IMR-90 (cell line): ENCODE data around the gene RAD51D. TPM values are rescaled to one million over a fixed set of nuclear protein-coding genes. Genes with fewer than 3 reads are reported as not detected.

Source experiments
- ATAC-seq: fragments of 200-7000 bp; cut with Tn5 transposase; 2 replicates; pipeline ENCODE4 v1.9.1; 2020; ENCODE audit warnings: low read depth, mild to moderate bottlenecking, moderate library complexity
- BruUV-seq: library from RNA; stranded (reverse); fragments of 400-500 nt; replicated peaks from 2 replicates; lab custom pipeline; 2021; lab: Mats Ljungman, UMichigan
- CTCF ChIA-PET: fragments of 300-600 bp; formaldehyde crosslinking; extraction: SDS; loops from one replicate; lab custom pipeline; 2021; ENCODE audit warnings: antibody characterized with exemption; lab: Yijun Ruan, JAX
- POLR2A ChIA-PET: fragments of 300-600 bp; sonication (Branson Sonifier 250); formaldehyde crosslinking; loops from one replicate; lab custom pipeline; 2022; ENCODE audit warnings: antibody characterized with exemption; ENCODE audit not compliant: unreplicated experiment; lab: Charles Lee
- DNase-seq: peaks from one replicate; pipeline ENCODE4 v3.0.0; 2013
- H2AFZ ChIP-seq: replicated peaks from 2 replicates; pipeline ENCODE3; 2013; ENCODE audit warnings: low read length, mild to moderate bottlenecking; ENCODE audit not compliant: poor library complexity
- H2AK5ac ChIP-seq: 2 replicates; pipeline ENCODE4 v1.6.1; 2013; ENCODE audit warnings: low read depth, low read length, inconsistent platforms
- H2AK9ac ChIP-seq: replicated peaks from 2 replicates; pipeline ENCODE3; 2013; ENCODE audit warnings: mild to moderate bottlenecking, low read depth, low read length, moderate library complexity; ENCODE audit not compliant: poor library complexity
- H2BK120ac ChIP-seq: 2 replicates; pipeline ENCODE4 v1.6.1; 2013; ENCODE audit warnings: low read depth, low read length, inconsistent platforms
- H2BK15ac ChIP-seq: 3 replicates; pipeline ENCODE4 v1.6.1; 2013; ENCODE audit warnings: low read depth, low read length, inconsistent platforms
- H2BK20ac ChIP-seq: 2 replicates; pipeline ENCODE4 v1.6.1; 2013; ENCODE audit warnings: low read depth, mild to moderate bottlenecking, inconsistent platforms, low read length, moderate library complexity
- H2BK5ac ChIP-seq: 2 replicates; pipeline ENCODE4 v1.6.1; 2013; ENCODE audit warnings: mild to moderate bottlenecking, low read depth, low read length, inconsistent platforms; ENCODE audit not compliant: poor library complexity, severe bottlenecking
- H3K14ac ChIP-seq: replicated peaks from 2 replicates; pipeline ENCODE4 v1.6.1; 2013; ENCODE audit warnings: low read depth, low read length, inconsistent platforms
- H3K18ac ChIP-seq: 2 replicates; pipeline ENCODE4 v1.6.1; 2013; ENCODE audit warnings: low read depth, low read length, control low read depth
- H3K23ac ChIP-seq: 2 replicates; pipeline ENCODE4 v1.6.1; 2013; ENCODE audit warnings: low read depth, low read length, inconsistent platforms
- H3K27ac ChIP-seq: 2 replicates; pipeline ENCODE4 v1.5.1; 2013; ENCODE audit warnings: mild to moderate bottlenecking, control low read depth, low read length; ENCODE audit not compliant: insufficient read depth
- H3K27me3 ChIP-seq: 2 replicates; pipeline ENCODE4 v1.6.1; 2013; ENCODE audit warnings: low read length; ENCODE audit not compliant: control insufficient read depth, insufficient read depth
- H3K36me3 ChIP-seq: 2 replicates; pipeline ENCODE4 v1.6.1; 2013; ENCODE audit warnings: low read length, mixed read lengths; ENCODE audit not compliant: control insufficient read depth, insufficient read depth
- H3K4ac ChIP-seq: 2 replicates; pipeline ENCODE4 v1.6.1; 2013; ENCODE audit warnings: low read depth, low read length, inconsistent platforms
- H3K4me1 ChIP-seq: 2 replicates; pipeline ENCODE4 v1.6.1; 2013; ENCODE audit warnings: low read length, mixed read lengths; ENCODE audit not compliant: control insufficient read depth, insufficient read depth
- H3K4me2 ChIP-seq: 2 replicates; pipeline ENCODE4 v1.6.1; 2013; ENCODE audit warnings: low read depth, mild to moderate bottlenecking, control low read depth, low read length, moderate library complexity
- H3K4me3 ChIP-seq: 2 replicates; pipeline ENCODE4 v1.5.1; 2013; ENCODE audit warnings: low read depth, mild to moderate bottlenecking, control low read depth, low read length, moderate library complexity; ENCODE audit not compliant: insufficient read depth
- H3K56ac ChIP-seq: 2 replicates; pipeline ENCODE4 v1.6.1; 2013; ENCODE audit warnings: low read length, inconsistent platforms; ENCODE audit not compliant: insufficient read depth; ENCODE audit errors: extremely low read depth
- H3K79me1 ChIP-seq, 2 experiments: 2 replicates each; pipeline ENCODE4 v1.6.1; 2013; ENCODE audit warnings: low read length in 2 of 2, inconsistent platforms in 1 of 2, low read depth in 1 of 2
- H3K9ac ChIP-seq: 2 replicates; pipeline ENCODE4 v1.6.1; 2013; ENCODE audit warnings: low read depth, low read length, control low read depth
- H3K9me1 ChIP-seq: 2 replicates; pipeline ENCODE4 v1.6.1; 2013; ENCODE audit warnings: low read length, inconsistent platforms; ENCODE audit not compliant: insufficient read depth
- H3K9me3 ChIP-seq: 2 replicates; pipeline ENCODE4 v1.6.1; 2013; ENCODE audit warnings: low read length; ENCODE audit not compliant: control insufficient read depth, insufficient read depth
- H4K20me1 ChIP-seq: 2 replicates; pipeline ENCODE4 v1.6.1; 2013; ENCODE audit warnings: low read length, inconsistent platforms; ENCODE audit not compliant: insufficient read depth
- H4K5ac ChIP-seq: 2 replicates; pipeline ENCODE4 v1.6.1; 2013; ENCODE audit warnings: mild to moderate bottlenecking, low read depth, low read length, control low read depth
- H4K8ac ChIP-seq, 2 experiments: 2 replicates each; pipeline ENCODE4 v1.6.1; 2013; ENCODE audit warnings: low read depth in 2 of 2, low read length in 2 of 2, control low read depth in 1 of 2, inconsistent platforms in 1 of 2
- H4K91ac ChIP-seq: 2 replicates; pipeline ENCODE4 v1.6.1; 2013; ENCODE audit warnings: low read depth, low read length, inconsistent platforms; ENCODE audit not compliant: insufficient read depth
- NFE2L2 ChIP-seq: fragments of 150-350 bp; IDR thresholded peaks from 2 replicates; pipeline ENCODE4 v1.6.1; 2016; ENCODE audit warnings: low read depth, mild to moderate bottlenecking, low read length
- POLR2A ChIP-seq: IDR thresholded peaks from 2 replicates; pipeline ENCODE4 v1.6.1; 2012; ENCODE audit warnings: mild to moderate bottlenecking, low read depth, low read length
- RAD21 ChIP-seq: IDR thresholded peaks from 2 replicates; pipeline ENCODE4 v1.6.1; 2012; ENCODE audit warnings: low read length, improper control_type of control experiment
- WGBS, 2 experiments: methylation state at CpG; one replicate each; pipeline versions ENCODE4 v1.1.5 to v1.1.7; 2013; ENCODE audit warnings: missing lambda C conversion rate in 2 of 2; ENCODE audit not compliant: insufficient read length in 1 of 2; ENCODE audit errors: extremely low coverage in 2 of 2; 5-methylcytosine and 5-hydroxymethylcytosine counted together
- dilution Hi-C: fragments of 300-500 bp; cut with HindIII; formaldehyde crosslinking; loops from one replicate; pipeline ENCODE4 v1.14.3; 2018; ENCODE audit warnings: low sequenced_read_pairs; ENCODE audit not compliant: unreplicated experiment
- in situ Hi-C: fragments of 300-500 bp; cut with MboI; formaldehyde crosslinking; loops from 3 replicates; pipeline ENCODE4 v1.14.3; 2019; ENCODE audit warnings: low sequenced_read_pairs, inconsistent platforms, mixed read lengths
- intact Hi-C: fragments of 100-400 bp; cut with micrococcal nuclease; formaldehyde crosslinking; loops from 2 replicates; pipeline ENCODE4 v1.10.0; 2022
- polyA plus RNA-seq, 3 experiments: library from polyadenylated mRNA; depleted of rRNA; stranded (reverse); fragments of >200 nt; gene quantifications; 2 replicates each; pipeline ENCODE4 v1.2.3, GENCODE V29; 2012; ENCODE audit warnings: low replicate concordance in 1 of 3
- total RNA-seq: library from RNA; depleted of rRNA; stranded (reverse); fragments of >200 nt; gene quantifications from 2 replicates; pipeline ENCODE4 v1.2.3, GENCODE V29; 2012

The RAD51D gene
- total and polyA plus RNA-seq, 2 of the 4 experiments (the other 2 are of a cell fraction), result 10.8 to 12.7 TPM

DNA sequence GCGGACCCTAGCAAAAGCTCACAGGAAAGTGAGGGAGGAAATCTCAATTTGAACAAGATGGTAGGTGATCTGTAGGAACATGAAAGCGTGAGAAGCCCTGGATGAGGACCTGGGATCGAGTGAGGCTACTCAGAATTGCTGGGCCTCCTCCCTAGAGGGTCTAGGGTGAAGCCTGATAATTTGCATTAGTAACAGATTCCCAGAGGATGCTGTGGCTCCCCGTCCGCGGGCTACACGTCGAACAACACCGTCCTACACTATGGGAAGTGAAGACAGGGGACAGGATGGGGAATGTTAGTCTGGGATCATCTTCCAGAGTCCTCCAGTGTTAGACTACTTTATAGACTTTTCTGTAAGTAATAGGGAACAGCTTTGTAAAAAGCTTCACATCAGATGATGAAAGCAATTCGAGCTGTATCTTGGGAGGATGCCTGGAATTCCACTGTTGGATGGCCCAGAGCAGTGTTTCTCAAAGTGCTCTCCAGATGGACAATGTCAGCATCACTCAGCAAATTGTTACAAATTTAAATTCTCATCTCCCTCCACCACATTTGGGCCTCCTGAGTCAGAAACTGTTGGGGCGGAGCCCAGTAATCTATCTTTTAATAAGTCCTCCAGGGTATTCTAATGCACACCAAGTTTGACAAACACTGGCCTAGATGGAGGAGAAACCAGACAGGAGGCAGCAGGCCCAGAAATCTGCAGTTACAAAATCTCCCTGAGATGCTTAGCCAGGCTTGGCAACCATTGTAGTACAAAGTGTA, 8.3 kb upstream of the RAD51D start:
- no peaks in the 10 kb centered on the region for H3K27me3 ChIP-seq
- peak overlapping the region; percentile 87 for H2BK5ac ChIP-seq
- H3K23ac ChIP-seq, result peak overlapping the region; percentile 92
- peak overlapping the region; percentile 82 for H2AFZ ChIP-seq
- peak overlapping the region; percentile 75 for H3K56ac ChIP-seq
- H3K4me2 ChIP-seq, result peak overlapping the region; percentile 41; the same call in 1 of the 2 replicates
- peak overlapping the region; percentile 98 for H2BK120ac ChIP-seq
- H3K9me1 ChIP-seq, result peaks cover 17% of the 10 kb centered on the region
- H3K79me1 ChIP-seq, result no peaks in the 10 kb centered on the region
- H3K36me3 ChIP-seq, result peaks cover 20% of the 10 kb centered on the region
- H4K8ac ChIP-seq, result peak overlapping the region; percentile 83 to 92
- ChIA-PET CTCF (interaction anchor here (0.7 to 1.8 kb wide), 4 partner anchors 8 to 156 kb away, joined by 3 to 4 read pairs (median 4); no protein-coding TSS in a partner anchor), POLR2A (no interaction called here)
- peak overlapping the region; percentile 92 for H4K91ac ChIP-seq
- dilution Hi-C loops, result no loop called here
- H3K14ac ChIP-seq, result peak overlapping the region; percentile 87
- H4K20me1 ChIP-seq, result no peaks in the 10 kb centered on the region; the same call in 1 of the 2 replicates
- H2BK20ac ChIP-seq, result peak overlapping the region; percentile 95
- peak overlapping the region; percentile 97 for H3K27ac ChIP-seq
- peak overlapping the region; percentile 88 for H4K5ac ChIP-seq
- ATAC-seq (peak; percentile 84), DNase-seq (peak; percentile 94)
- no peak for TF ChIP-seq POLR2A
- TF ChIP-seq RAD21, result no peak
- peak; percentile 41; the same call in 1 of the 2 replicates for TF ChIP-seq NFE2L2
- H3K4ac ChIP-seq, result peak overlapping the region; percentile 95
- peak overlapping the region; percentile 88; the same call in 2 of the 3 replicates for H2BK15ac ChIP-seq
- no peak overlapping the region for H3K4me3 ChIP-seq
- H3K4me1 ChIP-seq, result peaks cover 36% of the 10 kb centered on the region
- WGBS, 2 experiments, result 60% methylated on average over 3 of the region's 11 CpGs; no CpG with 5 or more reads in 1 of the 2 experiments
- H3K18ac ChIP-seq, result peak overlapping the region; percentile 86
- no peaks in the 10 kb centered on the region for H3K9me3 ChIP-seq
- BruUV-seq, result no TSS peak
- in situ Hi-C loops, result loop anchor here (10.0 kb wide), 2 partner anchors 583 to 703 kb away; no protein-coding TSS in a partner anchor
- intact Hi-C loops, result loop anchor here (1.0 kb wide), 1 partner anchor 126 kb away; no protein-coding TSS in a partner anchor
- peak overlapping the region; percentile 98 for H2AK5ac ChIP-seq
- peak overlapping the region; percentile 86 for H2AK9ac ChIP-seq
- peak overlapping the region; percentile 67 for H3K9ac ChIP-seq
